Common myeloid progenitor, CD34-positive (primary cell): Measurements from ENCODE around the gene PHYHD1.

Experiments
- CTCF ChIA-PET: fragments of 350-600 bp; sonication (Branson Sonifier 250); formaldehyde crosslinking; loops from one replicate; lab custom pipeline; 2021; ENCODE audit warnings: antibody characterized with exemption; lab: Charles Lee
- POLR2A ChIA-PET: fragments of 350-600 bp; sonication (Branson Sonifier 250); formaldehyde crosslinking; loops from one replicate; lab custom pipeline; 2021; ENCODE audit warnings: antibody characterized with exemption; lab: Charles Lee
- DNase-seq, 3 donors: peaks; one replicate each; pipeline versions ENCODE4 v3.0.0 to v3.0.0-alpha.2; 2013
- H3K27ac ChIP-seq, 2 experiments: 1 replicate in 1 of 2; 2 replicates in 1 of 2; pipeline ENCODE4 v1.7.0; 2013; ENCODE audit warnings: inconsistent platforms in 2 of 2, low read length in 2 of 2, mild to moderate bottlenecking in 2 of 2, low read depth in 1 of 2, moderate library complexity in 1 of 2; ENCODE audit not compliant: severe bottlenecking in 2 of 2, insufficient read depth in 1 of 2, poor library complexity in 1 of 2
- H3K27me3 ChIP-seq, 5 experiments: replicated peaks in 2 of 5; 1 replicate in 3 of 5; 2 replicates in 2 of 5; pipeline versions ENCODE4 v1.6.1 to v1.7.0; 2013; ENCODE audit warnings: low read length in 4 of 5, mild to moderate bottlenecking in 2 of 5, moderate library complexity in 2 of 5, inconsistent platforms in 1 of 5; ENCODE audit not compliant: insufficient read depth in 5 of 5, control insufficient read depth in 4 of 5
- H3K36me3 ChIP-seq, 4 experiments: 1 replicate in 2 of 4; 2 replicates in 2 of 4; pipeline versions ENCODE4 v1.6.1 to v1.7.0; 2013; ENCODE audit warnings: low read length in 3 of 4, control low read depth in 1 of 4, mild to moderate bottlenecking in 1 of 4; ENCODE audit not compliant: control insufficient read depth in 4 of 4, insufficient read depth in 4 of 4
- H3K4me1 ChIP-seq, 4 experiments: 1 replicate in 3 of 4; 2 replicates in 1 of 4; pipeline versions ENCODE4 v1.6.1 to v1.7.1; 2013; ENCODE audit warnings: low read length in 3 of 4, mild to moderate bottlenecking in 3 of 4, control low read depth in 1 of 4, inconsistent platforms in 1 of 4, moderate library complexity in 1 of 4; ENCODE audit not compliant: control insufficient read depth in 4 of 4, insufficient read depth in 4 of 4; ENCODE audit errors: control extremely low read depth in 1 of 4
- H3K4me3 ChIP-seq, 7 experiments: 1 replicate in 4 of 7; 2 replicates in 3 of 7; pipeline versions ENCODE4 v1.5.1 to v1.7.0; 2013; ENCODE audit warnings: mild to moderate bottlenecking in 7 of 7, low read length in 6 of 7, moderate library complexity in 6 of 7, inconsistent platforms in 2 of 7, low read depth in 2 of 7, control low read depth in 1 of 7; ENCODE audit not compliant: insufficient read depth in 4 of 7, control insufficient read depth in 1 of 7; ENCODE audit errors: extremely low read depth in 1 of 7
- H3K9me3 ChIP-seq, 5 experiments: 1 replicate in 4 of 5; 2 replicates in 1 of 5; pipeline versions ENCODE4 v1.6.1 to v1.7.1; 2013; ENCODE audit warnings: low read length in 4 of 5, mild to moderate bottlenecking in 2 of 5, inconsistent platforms in 1 of 5, low read depth in 1 of 5, moderate library complexity in 1 of 5; ENCODE audit not compliant: control insufficient read depth in 4 of 5, insufficient read depth in 2 of 5; ENCODE audit errors: control extremely low read depth in 1 of 5
- WGBS: methylation state at CpG from one replicate; pipeline ENCODE4 v1.1.5; 2013; ENCODE audit not compliant: insufficient coverage; 5-methylcytosine and 5-hydroxymethylcytosine counted together

The PHYHD1 gene

DNA sequence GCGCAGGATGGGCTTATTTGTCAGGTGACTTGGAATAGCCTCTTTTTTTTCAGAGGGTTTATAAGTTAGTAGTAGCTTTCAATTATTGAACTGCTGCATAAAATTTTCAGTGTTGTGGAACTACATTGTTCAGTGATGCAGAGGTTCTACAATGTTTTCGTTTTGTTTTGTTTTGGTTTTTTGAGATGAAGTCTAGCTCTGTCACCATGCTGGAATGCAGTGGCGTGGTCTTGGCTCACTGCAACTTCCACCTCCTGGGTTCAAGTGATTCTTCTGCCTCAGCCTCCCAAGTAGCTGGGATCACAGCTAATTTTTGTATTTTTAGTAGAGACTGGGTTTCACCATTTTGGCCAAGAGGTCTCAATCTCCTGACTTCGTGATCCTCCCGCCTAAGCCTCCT lies 48.7 kb downstream of the PHYHD1 start:
- POLR2A ChIA-PET, result no interaction called here
- WGBS, result 93% methylated on average over 3 of the region's 5 CpGs

GRCh38 chr9:128972956-128973355 lies 52.2 kb downstream of the PHYHD1 start:
- CTCF ChIA-PET, result interaction anchor here (0.7 to 1.5 kb wide), 2 partner anchors 34 to 159 kb away, joined by 3 read pairs; no protein-coding TSS in a partner anchor
- H3K4me1 ChIP-seq, result no peaks in the 10 kb centered on the region
- no peaks in the 10 kb centered on the region for H3K9me3 ChIP-seq
- WGBS, result no CpG with 5 or more reads among the region's 4 CpGs
- H3K27me3 ChIP-seq, result no peaks in the 10 kb centered on the region
- H3K36me3 ChIP-seq, result peaks cover 18 to 87% (median 57%) of the 10 kb centered on the region in 4 experiments
- no peak overlapping the region for H3K4me3 ChIP-seq
- H3K27ac ChIP-seq, result no peak overlapping the region
- DNase-seq, result no peak
- POLR2A ChIA-PET, result interaction anchor here (0.6 kb wide), 1 partner anchor 155 kb away, joined by 6 read pairs; no protein-coding TSS in a partner anchor

More for the DNA sequence above, 48.7 kb downstream of the PHYHD1 start:
- CTCF ChIA-PET, result interaction anchor here (1.2 kb wide), 1 partner anchor 36 kb away, joined by 3 read pairs; no protein-coding TSS in a partner anchor
- DNase-seq, result no peak
- Histone ChIP-seq H3K4me1 (no peaks in the 10 kb centered on the region), H3K27me3 (no peaks in the 10 kb centered on the region), H3K36me3 (peaks cover 18 to 76% (median 48%) of the 10 kb centered on the region in 4 experiments), H3K9me3 (no peaks in the 10 kb centered on the region), H3K27ac (no peak overlapping the region), H3K4me3 (no peak overlapping the region)

GRCh38 chr9:128979111-128979510 lies 58.3 kb downstream of the PHYHD1 start:
- DNase-seq, result no peak
- no peaks in the 10 kb centered on the region for H3K27me3 ChIP-seq
- peak overlapping the region in 1 of 2 experiments; percentile 14 for H3K27ac ChIP-seq
- POLR2A ChIA-PET, result no interaction called here
- peaks cover 11 to 89% (median 52%) of the 10 kb centered on the region in 4 experiments for H3K36me3 ChIP-seq
- H3K9me3 ChIP-seq, result no peaks in the 10 kb centered on the region
- no peaks in the 10 kb centered on the region for H3K4me1 ChIP-seq
- H3K4me3 ChIP-seq, result no peak overlapping the region
- CTCF ChIA-PET, result interaction anchor here (1.1 to 1.5 kb wide), 2 partner anchors 10 to 26 kb away, joined by 3 read pairs; no protein-coding TSS in a partner anchor
- 100% methylated on average over 2 of the region's 3 CpGs for WGBS

GRCh38 chr9:128983536-128983935 lies 62.8 kb downstream of the PHYHD1 start:
- ChIA-PET POLR2A (no interaction called here), CTCF (no interaction called here)
- 94% methylated on average over 4 of the region's 8 CpGs for WGBS
- H3K27me3 ChIP-seq, result no peaks in the 10 kb centered on the region
- H3K4me1 ChIP-seq, result no peaks in the 10 kb centered on the region
- H3K4me3 ChIP-seq, result no peak overlapping the region
- no peak for DNase-seq
- no peak overlapping the region for H3K27ac ChIP-seq
- no peaks in the 10 kb centered on the region for H3K9me3 ChIP-seq
- H3K36me3 ChIP-seq, result peaks cover 17 to 96% (median 66%) of the 10 kb centered on the region in 4 experiments

GRCh38 chr9:128986671-128987070 lies 65.9 kb downstream of the PHYHD1 start:
- DNase-seq, result no peak
- H3K27ac ChIP-seq, result no peak overlapping the region
- POLR2A ChIA-PET, result no interaction called here
- H3K27me3 ChIP-seq, result no peaks in the 10 kb centered on the region
- H3K36me3 ChIP-seq, result peaks cover 6 to 89% (median 58%) of the 10 kb centered on the region in 4 experiments
- 100% methylated on average over 4 of the region's 5 CpGs for WGBS
- no peaks in the 10 kb centered on the region for H3K4me1 ChIP-seq
- H3K9me3 ChIP-seq, result no peaks in the 10 kb centered on the region
- no peak overlapping the region for H3K4me3 ChIP-seq
- CTCF ChIA-PET, result interaction anchor here (0.9 to 1.5 kb wide), 2 partner anchors 10 to 12 kb away, joined by 3 to 4 read pairs; no protein-coding TSS in a partner anchor

- DNase-seq, result no peak
- no peaks in the 10 kb centered on the region for H3K9me3 ChIP-seq
- WGBS, result 100% methylated on average over 3 of the region's 5 CpGs
- ChIA-PET POLR2A (no interaction called here), CTCF (interaction anchor here (1.5 kb wide), 1 partner anchor 9 kb away, joined by 3 read pairs; no protein-coding TSS in a partner anchor)
- H3K4me3 ChIP-seq, result no peak overlapping the region
- no peaks in the 10 kb centered on the region for H3K27me3 ChIP-seq
- H3K4me1 ChIP-seq, result no peaks in the 10 kb centered on the region
- no peak overlapping the region for H3K27ac ChIP-seq
- H3K36me3 ChIP-seq, result peaks cover 10 to 86% (median 56%) of the 10 kb centered on the region in 4 experiments
Observed at GRCh38 chr9:128987805-128988204, 67.0 kb downstream of the PHYHD1 start.
